ENCODE data around the gene GOLT1B. TPM values are rescaled to one million over a fixed set of nuclear protein-coding genes. Genes with fewer than 3 reads are reported as not detected.

The GOLT1B gene
- total RNA-seq, 4 donors from 2014 or later, result 14.1 to 70.0 (median 31.4) TPM

DNA sequence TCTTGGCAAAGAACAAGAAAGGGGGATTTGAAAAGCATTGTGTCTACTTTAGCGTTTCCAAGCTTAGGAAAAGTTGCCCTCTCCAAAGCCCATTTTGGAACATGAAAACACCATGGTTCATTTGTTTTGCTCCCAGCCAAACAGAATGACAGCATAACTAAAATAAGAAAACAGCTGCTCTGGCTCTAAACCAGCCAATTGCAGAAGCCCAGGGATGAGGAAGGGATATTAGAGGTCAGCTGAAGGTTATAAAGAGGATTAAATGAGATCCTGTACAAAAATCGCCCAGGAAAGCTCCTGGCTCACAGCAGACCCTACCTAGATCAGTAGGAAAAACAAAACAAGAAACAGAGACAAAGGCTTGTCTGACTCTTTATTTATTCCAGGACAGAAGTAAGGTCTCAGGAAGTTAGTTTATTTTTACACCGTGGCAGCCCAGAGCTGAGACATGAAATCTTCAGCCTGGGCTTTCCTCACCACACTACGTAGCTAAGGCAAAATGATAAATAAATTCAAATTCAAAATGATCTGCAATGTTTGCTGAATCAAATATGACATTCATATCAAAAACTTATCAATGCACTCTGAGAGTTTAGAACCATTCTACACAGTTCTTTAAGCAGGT, 50.4 kb downstream of the GOLT1B start:
- Histone ChIP-seq H3K36me3 (no peaks in the 10 kb centered on the region), H3K4me3 (no peak overlapping the region), H3K9me3 (no peaks in the 10 kb centered on the region), H3K4me1 (peaks cover 0 to 4% of the 10 kb centered on the region in 2 donors), H3K27me3 (no peaks in the 10 kb centered on the region), H3K27ac (peak overlapping the region; percentile 9 to 28)
- intact Hi-C loops (cut with DNase I; ENCODE audit: low total_unique reads), result no loop called here
- TF ChIP-seq POLR2A (IDR thresholded peaks at IDR 0.05) (no peak), CTCF (IDR thresholded peaks at IDR 0.05) (no peak)
- no peak for DNase-seq

GRCh38 chr12:21552635-21553328, 51.2 kb downstream of the GOLT1B start:
- H3K27me3 ChIP-seq, result no peaks in the 10 kb centered on the region
- TF ChIP-seq POLR2A (IDR thresholded peaks at IDR 0.05) (no peak), CTCF (IDR thresholded peaks at IDR 0.05) (no peak)
- H3K9me3 ChIP-seq, result no peaks in the 10 kb centered on the region
- peak overlapping the region in 1 of 2 donors; percentile 28 for H3K27ac ChIP-seq
- H3K4me1 ChIP-seq, result peaks cover 0 to 4% of the 10 kb centered on the region in 2 donors
- no peak for DNase-seq
- no peaks in the 10 kb centered on the region for H3K36me3 ChIP-seq
- H3K4me3 ChIP-seq, result no peak overlapping the region
- intact Hi-C loops (cut with DNase I; ENCODE audit: low total_unique reads), result no loop called here

- Histone ChIP-seq H3K27me3 (no peaks in the 10 kb centered on the region), H3K27ac (no peak overlapping the region), H3K9me3 (no peaks in the 10 kb centered on the region), H3K4me3 (no peak overlapping the region), H3K36me3 (no peaks in the 10 kb centered on the region), H3K4me1 (peaks cover 0 to 4% of the 10 kb centered on the region in 2 donors)
- intact Hi-C loops (cut with DNase I; ENCODE audit: low total_unique reads), result no loop called here
- DNase-seq, result no peak
- TF ChIP-seq CTCF (IDR thresholded peaks at IDR 0.05) (no peak), POLR2A (IDR thresholded peaks at IDR 0.05) (no peak)
These were observed 51.7 kb downstream of the GOLT1B start for GRCh38 chr12:21553329-21553675.

- no peak overlapping the region for H3K4me3 ChIP-seq
- TF ChIP-seq CTCF (IDR thresholded peaks at IDR 0.05), result no peak
- TF ChIP-seq POLR2A (IDR thresholded peaks at IDR 0.05), result no peak
- no peaks in the 10 kb centered on the region for H3K4me1 ChIP-seq
- no peaks in the 10 kb centered on the region for H3K36me3 ChIP-seq
- H3K27me3 ChIP-seq, result no peaks in the 10 kb centered on the region
- no peak overlapping the region for H3K27ac ChIP-seq
- H3K9me3 ChIP-seq, result no peaks in the 10 kb centered on the region
- no peak for DNase-seq
- intact Hi-C loops (cut with DNase I; ENCODE audit: low total_unique reads), result no loop called here
These were observed 56.6 kb downstream of the GOLT1B start for GRCh38 chr12:21558100-21558679.

GRCh38 chr12:21559855-21560569, 58.4 kb downstream of the GOLT1B start:
- Histone ChIP-seq H3K9me3 (no peaks in the 10 kb centered on the region), H3K27ac (no peak overlapping the region), H3K4me1 (no peaks in the 10 kb centered on the region), H3K36me3 (no peaks in the 10 kb centered on the region), H3K4me3 (no peak overlapping the region), H3K27me3 (no peaks in the 10 kb centered on the region)
- DNase-seq, result no peak
- intact Hi-C loops (cut with DNase I; ENCODE audit: low total_unique reads), result no loop called here
- TF ChIP-seq CTCF (IDR thresholded peaks at IDR 0.05), result no peak
- TF ChIP-seq POLR2A (IDR thresholded peaks at IDR 0.05), result no peak
